Lower lobe of right lung (tissue), 2 donors: Measurements from ENCODE around the gene MAT1A. TPM values are rescaled to one million over a fixed set of nuclear protein-coding genes. Genes with fewer than 3 reads are reported as not detected.

ENCODE experiments used
- ATAC-seq, 2 donors: fragments of 200-7000 bp; cut with Tn5 transposase; one replicate each; pipeline ENCODE4 v1.9.1; 2020 to 2022; ENCODE audit warnings: mild to moderate bottlenecking in 2 of 2, moderate library complexity in 2 of 2
- DNase-seq: peaks from one replicate; pipeline ENCODE4 v3.0.0-alpha.2; 2020
- H3K27ac ChIP-seq: fragments of 200-600 bp; one replicate; pipeline ENCODE4 v1.8.0; 2022
- H3K27me3 ChIP-seq: fragments of 200-600 bp; one replicate; pipeline ENCODE4 v1.8.0; 2022; ENCODE audit warnings: low read depth
- H3K36me3 ChIP-seq: fragments of 200-600 bp; one replicate; pipeline ENCODE4 v1.8.0; 2022; ENCODE audit warnings: mild to moderate bottlenecking
- H3K4me1 ChIP-seq: fragments of 200-600 bp; one replicate; pipeline ENCODE4 v1.8.0; 2022
- H3K4me3 ChIP-seq: fragments of 200-600 bp; one replicate; pipeline ENCODE4 v1.8.0; 2022; ENCODE audit warnings: mild to moderate bottlenecking
- H3K9me3 ChIP-seq: fragments of 200-600 bp; one replicate; pipeline ENCODE4 v1.8.0; 2022
- CTCF ChIP-seq: fragments of 200-600 bp; IDR thresholded peaks from one replicate; pipeline ENCODE4 v1.8.0; 2022; ENCODE audit warnings: antibody characterized with exemption, mild to moderate bottlenecking
- intact Hi-C: fragments of 100-400 bp; cut with DNase I; formaldehyde crosslinking; loops from one replicate; pipeline ENCODE4 v1.11.0; 2022
- total RNA-seq: library from RNA; stranded (reverse); fragmentation: NEBNext Ultra II Directional; extraction: Animal tissue kit (Norgen Biotek cat#: 25700); gene quantifications from one replicate; pipeline ENCODE4 v1.2.1, GENCODE V29; 2021
- donor health status: DM: no; HTN: yes; CAD: no; lungs with severe emphysema.

The MAT1A gene
- total RNA-seq, 1 donor from 2014 or later: 1.0 TPM

- no peak overlapping the region for H3K4me3 ChIP-seq
- no peaks in the 10 kb centered on the region for H3K9me3 ChIP-seq
- TF ChIP-seq CTCF: no peak
- DNase-seq: no peak
- H3K4me1 ChIP-seq: no peaks in the 10 kb centered on the region
- no peaks in the 10 kb centered on the region for H3K36me3 ChIP-seq
- no peak for ATAC-seq
- intact Hi-C loops: no loop called here
- no peak overlapping the region for H3K27ac ChIP-seq
- H3K27me3 ChIP-seq: no peaks in the 10 kb centered on the region
These were observed 7.4 kb downstream of the MAT1A start for GRCh38 chr10:80281784-80282765.

GRCh38 chr10:80281292-80281691 lies 8.2 kb downstream of the MAT1A start:
- intact Hi-C loops: no loop called here
- no peak overlapping the region for H3K4me3 ChIP-seq
- no peaks in the 10 kb centered on the region for H3K4me1 ChIP-seq
- DNase-seq (no peak), ATAC-seq (no peak)
- H3K36me3 ChIP-seq: no peaks in the 10 kb centered on the region
- no peaks in the 10 kb centered on the region for H3K27me3 ChIP-seq
- no peaks in the 10 kb centered on the region for H3K9me3 ChIP-seq
- H3K27ac ChIP-seq: no peak overlapping the region
- TF ChIP-seq CTCF: no peak

- DNase-seq (no peak), ATAC-seq (no peak)
- Histone ChIP-seq H3K9me3 (no peaks in the 10 kb centered on the region), H3K36me3 (no peaks in the 10 kb centered on the region), H3K4me3 (no peak overlapping the region), H3K27me3 (no peaks in the 10 kb centered on the region), H3K27ac (no peak overlapping the region), H3K4me1 (no peaks in the 10 kb centered on the region)
- intact Hi-C loops: no loop called here
- TF ChIP-seq CTCF: no peak
These were observed 9.2 kb downstream of the MAT1A start for GRCh38 chr10:80280071-80280800.

- H3K27ac ChIP-seq: no peak overlapping the region
- no peak for TF ChIP-seq CTCF
- no peaks in the 10 kb centered on the region for H3K27me3 ChIP-seq
- no peak overlapping the region for H3K4me3 ChIP-seq
- H3K4me1 ChIP-seq: no peaks in the 10 kb centered on the region
- ATAC-seq (no peak), DNase-seq (no peak)
- intact Hi-C loops: no loop called here
- H3K9me3 ChIP-seq: no peaks in the 10 kb centered on the region
- no peaks in the 10 kb centered on the region for H3K36me3 ChIP-seq
These were observed 10.3 kb downstream of the MAT1A start for GRCh38 chr10:80279146-80279545.

- Histone ChIP-seq H3K36me3 (no peaks in the 10 kb centered on the region), H3K27me3 (no peaks in the 10 kb centered on the region), H3K4me1 (no peaks in the 10 kb centered on the region), H3K9me3 (no peaks in the 10 kb centered on the region), H3K27ac (no peak overlapping the region), H3K4me3 (no peak overlapping the region)
- intact Hi-C loops: no loop called here
- no peak for TF ChIP-seq CTCF
- ATAC-seq (no peak), DNase-seq (no peak)
These were observed 11.0 kb downstream of the MAT1A start for GRCh38 chr10:80278480-80278879.
